Raji (cell line): ENCODE measurements around the gene CCIN.

ENCODE experiments used
- POLR2A ChIP-seq: IDR thresholded peaks from 2 replicates; pipeline ENCODE4 v1.6.1; 2011; ENCODE audit warnings: low read depth, low read length, control low read depth; ENCODE audit not compliant: insufficient read depth

The CCIN gene

DNA sequence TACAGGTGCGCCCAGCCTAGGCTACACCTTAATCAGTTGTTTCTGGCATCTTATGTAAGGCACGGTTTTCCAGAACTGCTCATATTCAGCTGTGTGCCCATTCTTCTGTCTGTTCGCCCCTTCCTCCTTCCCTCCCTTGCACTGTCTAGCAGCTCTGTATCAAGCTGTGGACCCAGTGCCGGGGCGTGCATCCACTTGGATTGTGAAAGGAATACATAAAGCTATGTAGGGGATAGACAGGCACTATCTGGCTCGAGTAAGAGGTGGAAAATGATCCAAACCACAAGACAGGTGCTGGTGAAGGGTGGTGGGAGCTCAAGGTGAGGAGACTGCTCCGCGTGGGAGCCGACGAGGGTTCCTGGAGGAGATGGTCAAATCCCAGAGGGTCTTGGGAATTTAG lies 30.7 kb upstream of the CCIN start:
- no peak for TF ChIP-seq POLR2A

DNA sequence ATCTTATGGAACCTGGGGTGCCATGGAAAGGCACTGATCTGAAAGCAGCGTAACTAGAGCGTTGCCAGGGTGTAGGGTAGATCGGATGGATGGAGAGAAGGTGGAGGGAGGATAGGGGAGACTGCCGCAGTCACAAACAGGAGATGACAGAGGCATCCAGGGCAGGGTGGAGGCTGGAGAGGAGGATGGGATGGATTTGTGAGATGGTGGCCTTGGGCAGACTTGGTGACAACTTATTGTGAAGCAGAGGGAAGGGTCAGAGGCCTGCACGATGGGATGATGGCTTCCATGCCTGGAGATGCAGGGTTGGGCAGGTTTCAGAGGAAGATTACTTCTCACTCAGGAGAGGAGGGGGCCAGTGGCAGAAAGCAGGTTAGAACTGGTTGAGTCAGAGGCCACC lies 30.3 kb upstream of the CCIN start:
- no peak for TF ChIP-seq POLR2A

DNA sequence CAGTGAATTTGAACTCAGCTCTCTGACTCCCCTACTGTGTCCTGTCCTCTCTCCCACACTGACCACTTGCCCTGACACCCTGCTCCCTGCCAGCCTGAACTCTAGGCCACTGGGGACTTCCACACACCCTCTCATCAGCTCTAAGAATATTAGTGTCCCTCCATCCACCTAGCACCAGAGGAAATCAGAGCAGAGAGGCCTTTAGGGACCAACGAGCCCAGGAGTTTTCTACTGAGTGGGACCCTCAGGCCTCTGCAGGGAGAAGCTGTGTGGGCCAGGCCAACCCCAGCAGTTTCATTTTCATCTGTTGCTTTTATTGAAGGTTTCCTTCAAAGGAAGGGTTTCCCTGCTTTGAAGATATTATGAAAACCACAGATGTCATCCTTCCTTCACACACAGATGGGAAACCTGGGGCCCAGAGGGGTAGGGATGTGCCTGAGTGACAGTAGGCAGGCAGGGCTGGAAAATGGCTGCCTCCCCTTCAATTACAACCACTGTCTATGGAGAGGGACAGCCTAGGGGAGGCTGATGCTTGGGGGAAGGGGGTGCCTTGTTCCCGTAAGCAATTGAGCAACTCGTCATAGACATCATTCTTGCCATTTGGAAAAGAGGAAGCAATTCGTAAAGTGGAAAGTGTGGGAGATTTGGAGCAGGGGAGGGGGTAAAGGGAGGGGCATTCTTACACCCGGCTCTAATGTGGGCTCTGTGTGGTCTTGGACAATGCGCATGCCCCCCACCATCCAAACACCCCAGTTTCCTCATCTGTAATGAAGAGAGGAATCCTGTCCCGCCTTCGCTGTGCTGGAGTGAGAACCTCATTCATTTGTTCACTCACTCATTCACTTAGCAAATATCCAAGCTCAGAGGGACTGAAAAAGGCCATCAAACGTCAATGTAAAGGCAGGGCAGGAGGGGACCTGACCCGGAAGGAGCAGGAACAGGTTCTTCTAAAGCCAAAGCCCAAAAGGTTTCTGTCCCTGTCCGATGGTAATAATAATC lies 28.8 kb upstream of the CCIN start:
- no peak for TF ChIP-seq POLR2A

DNA sequence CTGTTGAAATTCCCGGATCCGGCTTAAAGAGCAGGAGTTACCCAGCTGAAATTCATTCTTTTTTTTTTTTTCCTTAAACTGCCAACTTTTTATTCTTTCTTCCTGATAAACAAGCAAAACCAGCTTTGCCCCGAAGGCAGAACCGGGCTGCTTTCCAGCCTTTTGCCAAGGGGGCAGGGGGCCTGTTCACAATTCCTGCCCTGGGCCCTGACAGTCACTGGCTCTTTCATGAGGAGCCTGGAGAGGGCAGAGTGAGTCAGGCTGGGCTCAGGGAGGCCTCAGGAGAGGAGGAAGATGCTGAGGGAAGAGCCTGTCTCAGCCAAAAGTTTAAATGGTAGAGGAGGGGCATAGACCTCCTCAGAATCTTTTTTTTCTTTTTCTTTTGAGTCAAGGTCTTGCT lies 27.9 kb upstream of the CCIN start:
- TF ChIP-seq POLR2A, result no peak

DNA sequence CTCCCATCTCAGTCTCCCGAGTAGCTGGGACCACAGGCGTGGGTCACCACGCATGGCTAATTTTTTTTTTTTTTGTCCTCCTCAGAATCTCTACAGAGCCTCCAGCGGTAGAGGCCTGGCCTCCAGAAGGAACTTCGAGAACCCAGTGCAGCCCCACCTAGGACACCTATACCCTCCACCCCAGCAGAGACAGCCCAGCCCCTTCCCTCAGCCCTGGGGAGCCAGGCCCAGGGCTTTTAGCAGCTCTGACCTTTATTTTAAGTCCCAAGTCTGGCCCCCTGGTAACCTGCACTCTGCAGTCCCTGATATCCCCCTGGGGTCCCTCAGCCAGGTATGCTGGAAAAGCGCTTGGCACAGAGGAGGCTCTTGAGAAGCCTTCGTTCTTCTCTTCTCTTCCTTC lies 27.4 kb upstream of the CCIN start:
- no peak for TF ChIP-seq POLR2A

DNA sequence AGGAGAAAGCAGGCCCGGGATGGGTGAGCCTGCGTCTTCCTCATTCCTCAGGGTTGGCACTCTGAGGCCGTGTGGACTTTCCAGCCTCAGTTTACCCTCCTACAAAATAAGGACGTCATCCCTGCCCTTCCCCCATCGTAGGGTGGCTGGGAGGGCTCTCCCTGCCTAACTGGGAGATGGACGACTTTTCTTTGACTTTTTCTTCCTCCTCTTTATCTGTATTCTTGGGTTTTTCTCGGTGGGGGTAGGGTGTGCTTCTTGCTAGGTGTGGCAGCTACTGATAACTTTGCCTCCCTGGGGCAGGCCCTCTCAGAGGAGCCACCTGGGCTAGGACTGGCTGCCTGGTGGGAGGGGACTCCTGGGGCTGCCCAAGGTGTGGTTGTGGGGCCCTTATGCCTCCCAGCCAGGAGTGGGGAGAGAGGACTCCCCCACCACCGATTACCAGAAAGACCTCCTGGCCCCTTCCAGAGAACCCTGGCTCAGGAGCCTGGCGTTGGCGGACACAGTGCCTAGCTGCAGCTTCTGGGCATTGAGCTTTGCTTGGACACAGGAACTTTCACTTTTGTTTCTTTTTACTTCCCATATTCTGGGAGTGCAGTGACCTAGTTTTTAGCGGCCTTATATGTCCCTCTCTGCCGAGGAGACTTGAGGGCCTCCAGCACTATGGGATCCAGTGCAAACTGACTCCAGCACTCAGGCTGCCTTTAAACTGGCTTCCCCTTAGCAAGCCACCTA lies 26.5 kb upstream of the CCIN start:
- TF ChIP-seq POLR2A, result no peak

DNA sequence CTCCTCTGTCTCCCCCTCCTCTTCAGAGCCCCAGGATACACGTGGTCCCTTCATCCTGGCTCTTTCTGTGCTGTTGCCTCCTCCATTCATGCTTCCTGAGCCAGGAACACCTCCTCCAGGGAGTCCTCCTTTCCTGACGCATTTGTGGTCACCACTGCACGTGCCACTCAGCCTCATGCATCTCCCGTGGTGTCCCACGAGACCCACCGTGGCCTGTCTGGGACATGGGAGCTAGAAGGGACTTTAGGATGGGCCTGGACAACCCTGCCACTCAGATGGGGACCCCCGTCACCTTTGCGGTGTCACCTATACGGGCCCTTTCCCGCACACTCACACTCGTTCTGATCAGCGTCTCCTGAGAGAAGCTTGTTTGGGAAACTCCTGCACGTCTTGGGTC lies 25.9 kb upstream of the CCIN start:
- TF ChIP-seq POLR2A, result no peak

DNA sequence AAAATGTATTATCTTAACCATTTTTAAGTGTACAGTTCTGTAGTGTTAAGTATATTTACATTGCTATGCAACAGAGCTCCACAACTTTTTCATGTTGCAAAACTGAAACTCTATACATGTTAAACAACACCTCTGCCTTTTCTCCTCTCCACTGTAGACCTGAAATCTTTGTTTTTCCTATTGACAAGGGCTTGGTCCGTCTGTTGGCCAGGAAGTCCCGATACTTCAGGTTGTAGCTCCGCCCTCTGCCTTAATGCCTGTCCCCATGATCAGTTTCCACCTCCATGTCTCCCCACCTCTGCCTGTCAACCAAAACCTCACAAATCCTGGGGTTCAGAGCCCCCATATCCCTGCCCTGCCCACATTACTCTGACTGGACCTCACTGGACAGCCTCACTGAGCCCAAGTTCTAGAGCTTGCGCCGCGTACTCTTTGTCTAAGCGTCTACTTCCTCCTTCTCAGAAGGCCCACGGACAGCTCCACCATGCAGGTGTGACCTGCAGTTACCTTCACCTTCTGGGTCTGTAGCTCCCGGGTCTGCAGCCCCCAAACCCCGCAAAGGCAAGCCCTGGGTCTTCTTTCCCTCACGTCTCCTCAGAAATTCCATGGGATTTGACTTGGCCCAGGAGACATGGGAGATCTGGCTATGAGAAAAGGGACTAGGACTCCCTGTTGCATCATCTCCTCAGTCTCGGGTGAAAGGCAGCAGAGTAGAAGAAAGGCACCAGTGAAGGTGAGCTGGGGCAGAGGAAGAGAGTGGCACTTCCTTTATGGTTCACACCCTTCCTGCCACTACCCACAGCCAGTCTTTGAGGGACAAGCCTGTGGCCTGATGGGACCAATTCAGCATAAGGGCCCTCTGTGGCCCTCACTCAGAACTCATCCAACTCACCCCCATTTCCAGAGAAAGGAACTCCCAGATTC lies 24.6 kb upstream of the CCIN start:
- TF ChIP-seq POLR2A, result no peak

DNA sequence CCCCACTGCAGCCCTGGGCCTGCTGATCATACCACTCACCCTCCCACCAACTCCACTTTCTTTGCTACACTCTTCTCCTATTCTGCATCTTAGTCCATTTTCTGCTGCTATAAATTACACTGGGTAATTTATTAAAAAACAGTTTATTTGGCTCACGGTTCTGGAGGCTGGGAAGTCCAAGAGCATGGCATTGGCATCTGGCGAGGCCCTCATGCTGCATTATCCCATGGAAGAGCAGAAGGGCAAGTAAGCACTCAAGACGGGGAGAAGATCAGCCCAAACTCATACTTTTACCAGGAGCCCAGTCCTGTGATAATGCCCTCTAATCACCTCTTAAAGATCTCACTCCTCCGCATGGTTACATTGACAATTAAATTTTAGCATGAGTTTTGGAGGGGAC lies 23.2 kb upstream of the CCIN start:
- no peak for TF ChIP-seq POLR2A

DNA sequence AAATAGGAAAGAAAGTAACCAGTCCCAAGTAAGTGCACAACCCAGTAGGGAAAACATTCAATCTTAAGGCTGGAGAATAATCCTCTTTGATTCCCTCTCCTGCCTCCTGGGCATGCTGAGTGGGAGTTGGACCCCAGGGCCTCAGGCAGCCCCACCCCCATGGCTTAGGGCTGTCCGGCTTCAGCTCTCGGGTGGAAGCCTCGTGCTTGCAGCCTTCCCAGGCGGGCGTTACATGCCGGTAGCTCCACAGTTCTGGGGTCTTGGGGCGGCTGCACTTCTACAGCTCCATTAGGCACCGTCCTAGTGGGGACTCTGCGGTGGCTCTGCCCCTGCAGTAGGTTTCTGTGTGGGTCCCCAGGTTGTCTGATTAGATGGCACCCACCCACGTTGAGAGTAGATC lies 22.5 kb upstream of the CCIN start:
- no peak for TF ChIP-seq POLR2A

DNA sequence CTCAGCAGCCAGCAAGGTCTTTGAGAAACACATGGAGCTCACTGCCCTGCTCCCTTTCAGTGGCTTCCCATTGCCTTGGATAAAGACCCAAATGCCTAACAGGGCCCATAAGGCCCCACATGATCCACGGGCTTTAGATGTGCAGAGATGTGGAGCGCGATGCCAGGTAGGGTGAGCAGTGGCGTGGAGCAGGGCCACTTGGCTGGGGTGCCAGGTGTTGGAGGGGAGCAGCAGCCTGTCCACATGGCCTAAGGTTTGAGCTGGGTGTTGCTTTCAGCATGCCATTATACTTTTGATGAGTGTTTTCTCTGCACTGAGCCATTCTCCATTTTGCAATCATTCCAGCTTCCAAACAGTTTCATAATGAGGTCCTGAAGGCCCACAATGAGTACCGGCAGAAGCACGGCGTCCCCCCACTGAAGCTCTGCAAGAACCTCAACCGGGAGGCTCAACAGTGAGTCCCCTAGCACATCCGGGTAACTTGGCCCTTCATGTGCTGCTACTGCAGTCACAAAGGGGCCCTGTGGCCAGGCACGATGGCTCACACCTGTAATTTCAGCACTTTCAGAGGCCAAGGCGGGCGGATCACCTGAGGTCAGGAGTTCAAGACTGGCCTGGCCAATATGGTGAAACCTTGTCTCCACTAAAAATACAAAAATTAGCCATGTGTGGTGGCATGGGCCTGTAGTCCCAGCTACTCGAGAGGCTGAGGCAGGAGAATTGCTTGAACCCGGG lies 21.6 kb upstream of the CCIN start:
- TF ChIP-seq POLR2A, result no peak

DNA sequence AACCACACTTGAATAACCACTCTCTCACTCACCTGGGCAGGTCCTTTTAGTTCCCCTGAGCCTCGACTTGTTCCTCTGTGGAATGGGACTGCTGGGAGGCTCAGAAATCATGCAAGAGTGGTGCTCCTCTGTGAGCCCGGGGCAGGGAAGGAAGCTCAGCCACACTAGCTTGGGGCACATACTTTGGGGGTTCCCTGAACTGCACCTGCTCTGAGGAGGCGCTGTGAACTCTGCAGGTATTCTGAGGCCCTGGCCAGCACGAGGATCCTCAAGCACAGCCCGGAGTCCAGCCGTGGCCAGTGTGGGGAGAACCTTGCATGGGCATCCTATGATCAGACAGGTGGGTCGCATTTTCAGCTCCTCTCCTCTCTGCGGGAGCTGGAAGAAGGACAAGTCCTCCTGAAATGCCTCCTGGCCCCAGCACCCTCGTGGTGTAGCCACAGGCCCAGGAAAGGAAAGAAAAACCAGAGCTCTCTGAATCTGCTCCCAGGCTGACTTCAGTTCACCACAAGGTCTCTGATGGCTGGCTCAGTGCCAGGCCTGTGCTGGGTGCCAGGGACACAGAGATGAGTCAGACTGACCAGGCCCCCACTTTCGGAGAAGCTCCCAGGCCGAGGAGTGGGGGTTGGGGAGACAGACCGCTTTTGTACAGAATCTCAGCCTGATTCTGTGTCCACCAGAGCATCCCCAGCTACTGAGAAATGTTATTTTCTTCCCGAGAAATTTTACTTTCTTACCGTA lies 20.7 kb upstream of the CCIN start:
- no peak for TF ChIP-seq POLR2A

DNA sequence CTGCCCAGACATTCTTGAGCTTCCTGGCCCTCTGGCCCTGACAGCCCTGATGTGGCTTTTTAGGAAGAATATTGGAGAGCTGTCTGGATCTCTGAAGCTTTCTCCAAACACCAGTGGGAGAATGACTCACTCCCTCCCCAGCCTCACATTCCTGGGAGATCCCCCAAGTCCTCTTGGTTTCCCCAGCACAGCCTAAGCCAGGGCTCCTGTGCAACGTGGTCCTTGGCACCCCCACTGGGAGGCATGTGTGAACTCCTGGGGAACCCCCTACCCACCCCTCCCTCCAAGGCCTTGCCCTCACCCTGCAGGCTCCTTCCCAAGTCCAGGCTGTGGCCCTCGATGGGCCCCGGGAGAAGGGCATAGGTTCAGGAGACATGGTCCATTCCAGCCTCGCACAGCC lies 20.0 kb upstream of the CCIN start:
- TF ChIP-seq POLR2A, result no peak

DNA sequence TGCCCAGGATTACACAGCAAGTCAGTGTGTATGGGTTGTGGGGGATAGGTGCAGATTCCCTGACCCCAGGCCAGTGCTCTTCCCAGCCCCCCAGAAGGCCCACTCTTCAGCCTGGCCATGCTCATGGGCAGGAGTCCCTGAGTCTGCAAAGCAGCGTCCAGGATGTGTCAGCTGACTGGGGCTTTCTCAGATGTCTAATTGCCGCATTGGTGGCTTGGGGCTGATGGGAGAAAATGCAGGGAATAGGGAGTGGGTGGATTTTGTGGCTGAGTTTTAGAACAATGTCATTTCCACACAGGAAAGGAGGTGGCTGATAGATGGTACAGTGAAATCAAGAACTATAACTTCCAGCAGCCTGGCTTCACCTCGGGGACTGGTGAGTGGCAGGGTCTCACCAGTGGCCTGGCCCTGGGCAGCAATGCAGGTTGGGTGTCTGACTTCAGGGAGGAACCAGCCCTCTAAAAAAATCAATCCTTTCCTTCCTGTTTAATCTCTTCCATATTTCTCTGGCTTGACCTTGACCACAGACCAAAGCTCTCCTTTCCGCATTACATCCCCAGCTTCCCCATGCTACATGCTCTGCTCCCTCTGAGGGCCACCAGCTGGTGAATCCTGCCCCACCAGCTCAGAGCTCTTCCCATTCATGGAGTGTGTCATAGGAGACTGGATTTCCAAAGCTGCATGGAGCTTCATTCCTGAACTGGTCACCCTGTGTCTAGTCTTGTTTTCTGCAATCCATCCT lies 18.4 kb upstream of the CCIN start:
- no peak for TF ChIP-seq POLR2A
